Measurements from ENCODE around the gene CYB5A.

DNA sequence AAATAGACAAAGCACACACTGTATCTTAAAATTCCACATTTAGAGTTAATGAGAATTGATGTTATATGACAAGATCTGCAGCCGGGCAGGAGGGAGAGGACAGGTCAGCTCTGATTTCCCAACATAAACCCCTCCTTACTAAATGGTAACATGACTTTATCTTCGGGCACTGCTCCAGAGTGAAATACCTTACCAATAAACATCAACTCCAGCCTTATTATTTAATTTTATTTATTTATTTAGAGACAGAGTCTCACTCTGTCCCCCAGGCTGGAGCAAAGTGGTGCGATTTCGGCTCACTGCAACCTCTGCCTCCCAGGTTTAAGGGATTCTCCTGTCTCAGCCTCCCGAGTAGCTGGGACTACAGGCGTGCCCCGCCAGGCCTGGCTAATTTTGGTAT is 1.7 kb downstream of the CYB5A start:
- TF ChIP-seq EGR1 (IDR thresholded peaks at IDR 0.05) (no peak), RAD21 (IDR thresholded peaks at IDR 0.05; ENCODE audit: low read depth) (no peak), TCF12 (IDR thresholded peaks at IDR 0.05; ENCODE audit: low read depth) (no peak)

Measured in Ishikawa (cell line).